ENCODE results near the gene RBM7. TPM values are rescaled to one million over a fixed set of nuclear protein-coding genes. Genes with fewer than 3 reads are reported as not detected.

Gene RBM7
- total and polyA plus RNA-seq, 4 donors, result 19.9 to 37.9 (median 29.7) TPM

GRCh38 chr11:114401311-114401710 lies 845 bp downstream of the RBM7 start:
- DNase-seq (no peak), ATAC-seq (ENCODE audit: low FRiP score) (no peak)
- Histone ChIP-seq H3K4me1 (ENCODE audit: control insufficient read depth in 1 of 2, insufficient read depth in 2 of 2, low read length in 2 of 2) (peaks cover 1 to 4% of the 10 kb centered on the region in 2 donors), H3K36me3 (ENCODE audit: control insufficient read depth in 1 of 2, insufficient read depth in 2 of 2, low read length in 1 of 2) (no peaks in the 10 kb centered on the region), H3K27me3 (ENCODE audit: control insufficient read depth in 1 of 2, insufficient read depth in 2 of 2, low read length in 1 of 2) (no peaks in the 10 kb centered on the region), H3K4me3 (ENCODE audit: low read length in 2 of 2) (peak overlapping the region; percentile 82 to 84), H3K27ac (ENCODE audit: low read depth in 1 of 2, low read length in 2 of 2) (no peak overlapping the region), H3K9me3 (ENCODE audit: control insufficient read depth, low read length) (no peaks in the 10 kb centered on the region)
- 1 to 2% methylated on average over 4 of the region's 4 CpGs for WGBS, 2 donors
- intact Hi-C loops (cut with DNase I), result loop anchor here (2.0 to 10.0 kb wide), 6 partner anchors 34 to 119 kb away; partner anchors contain the start of genes REXO2 (in 2 of the 2) and NNMT (in 1 of the 2)

- ATAC-seq (ENCODE audit: low FRiP score) (no peak), DNase-seq (no peak)
- Histone ChIP-seq H3K9me3 (ENCODE audit: control insufficient read depth, low read length) (no peaks in the 10 kb centered on the region), H3K4me1 (ENCODE audit: control insufficient read depth in 1 of 2, insufficient read depth in 2 of 2, low read length in 2 of 2) (no peaks in the 10 kb centered on the region), H3K36me3 (ENCODE audit: control insufficient read depth in 1 of 2, insufficient read depth in 2 of 2, low read length in 1 of 2) (peaks cover 0 to 3% of the 10 kb centered on the region in 2 donors), H3K4me3 (ENCODE audit: low read length in 2 of 2) (no peak overlapping the region), H3K27me3 (ENCODE audit: control insufficient read depth in 1 of 2, insufficient read depth in 2 of 2, low read length in 1 of 2) (no peaks in the 10 kb centered on the region), H3K27ac (ENCODE audit: low read depth in 1 of 2, low read length in 2 of 2) (no peak overlapping the region)
- WGBS, 2 donors, result 96 to 99% methylated on average over 4 of the region's 4 CpGs
- intact Hi-C loops (cut with DNase I), result no loop called here
Observed at GRCh38 chr11:114412946-114413345, 12.5 kb downstream of the RBM7 start.

- WGBS, 2 donors, result 86 to 92% methylated on average over 10 of the region's 10 CpGs
- ATAC-seq (ENCODE audit: low FRiP score) (no peak), DNase-seq (no peak)
- Histone ChIP-seq H3K36me3 (ENCODE audit: control insufficient read depth in 1 of 2, insufficient read depth in 2 of 2, low read length in 1 of 2) (peaks cover 0 to 3% of the 10 kb centered on the region in 2 donors), H3K4me3 (ENCODE audit: low read length in 2 of 2) (no peak overlapping the region), H3K4me1 (ENCODE audit: control insufficient read depth in 1 of 2, insufficient read depth in 2 of 2, low read length in 2 of 2) (no peaks in the 10 kb centered on the region), H3K27ac (ENCODE audit: low read depth in 1 of 2, low read length in 2 of 2) (no peak overlapping the region), H3K27me3 (ENCODE audit: control insufficient read depth in 1 of 2, insufficient read depth in 2 of 2, low read length in 1 of 2) (no peaks in the 10 kb centered on the region), H3K9me3 (ENCODE audit: control insufficient read depth, low read length) (no peaks in the 10 kb centered on the region)
- intact Hi-C loops (cut with DNase I), result no loop called here
Observed at GRCh38 chr11:114413958-114414357, 13.5 kb downstream of the RBM7 start.

GRCh38 chr11:114416441-114416961 lies 16.0 kb downstream of the RBM7 start:
- intact Hi-C loops (cut with DNase I), result no loop called here
- Histone ChIP-seq H3K4me1 (ENCODE audit: control insufficient read depth in 1 of 2, insufficient read depth in 2 of 2, low read length in 2 of 2) (no peaks in the 10 kb centered on the region), H3K27ac (ENCODE audit: low read depth in 1 of 2, low read length in 2 of 2) (no peak overlapping the region), H3K9me3 (ENCODE audit: control insufficient read depth, low read length) (no peaks in the 10 kb centered on the region), H3K4me3 (ENCODE audit: low read length in 2 of 2) (no peak overlapping the region), H3K36me3 (ENCODE audit: control insufficient read depth in 1 of 2, insufficient read depth in 2 of 2, low read length in 1 of 2) (peaks cover 0 to 3% of the 10 kb centered on the region in 2 donors), H3K27me3 (ENCODE audit: control insufficient read depth in 1 of 2, insufficient read depth in 2 of 2, low read length in 1 of 2) (no peaks in the 10 kb centered on the region)
- DNase-seq, result no peak
- peak; percentile 26 for ATAC-seq (ENCODE audit: low FRiP score)

GRCh38 chr11:114426280-114426679 lies 25.8 kb downstream of the RBM7 start:
- no peaks in the 10 kb centered on the region for H3K36me3 ChIP-seq (ENCODE audit: control insufficient read depth in 1 of 2, insufficient read depth in 2 of 2, low read length in 1 of 2)
- H3K9me3 ChIP-seq (ENCODE audit: control insufficient read depth, low read length), result no peaks in the 10 kb centered on the region
- intact Hi-C loops (cut with DNase I), result no loop called here
- ATAC-seq (ENCODE audit: low FRiP score) (no peak), DNase-seq (no peak)
- 92 to 95% methylated on average over 4 of the region's 4 CpGs for WGBS, 2 donors
- H3K4me3 ChIP-seq (ENCODE audit: low read length in 2 of 2), result no peak overlapping the region
- no peaks in the 10 kb centered on the region for H3K4me1 ChIP-seq (ENCODE audit: control insufficient read depth in 1 of 2, insufficient read depth in 2 of 2, low read length in 2 of 2)
- H3K27ac ChIP-seq (ENCODE audit: low read depth in 1 of 2, low read length in 2 of 2), result no peak overlapping the region
- H3K27me3 ChIP-seq (ENCODE audit: control insufficient read depth in 1 of 2, insufficient read depth in 2 of 2, low read length in 1 of 2), result no peaks in the 10 kb centered on the region

- no peak for ATAC-seq (ENCODE audit: low FRiP score)
- no peaks in the 10 kb centered on the region for H3K27me3 ChIP-seq (ENCODE audit: control insufficient read depth in 1 of 2, insufficient read depth in 2 of 2, low read length in 1 of 2)
- H3K4me1 ChIP-seq (ENCODE audit: control insufficient read depth in 1 of 2, insufficient read depth in 2 of 2, low read length in 2 of 2), result no peaks in the 10 kb centered on the region
- H3K36me3 ChIP-seq (ENCODE audit: control insufficient read depth in 1 of 2, insufficient read depth in 2 of 2, low read length in 1 of 2), result no peaks in the 10 kb centered on the region
- H3K9me3 ChIP-seq (ENCODE audit: control insufficient read depth, low read length), result no peaks in the 10 kb centered on the region
- no peak overlapping the region for H3K4me3 ChIP-seq (ENCODE audit: low read length in 2 of 2)
- no peak overlapping the region for H3K27ac ChIP-seq (ENCODE audit: low read depth in 1 of 2, low read length in 2 of 2)
- DNase-seq, result no peak
- intact Hi-C loops (cut with DNase I), result loop anchor here in 1 of 2 donors (10.0 kb wide), 1 partner anchor 145 kb away; no protein-coding TSS in a partner anchor
Observed at GRCh38 chr11:114430290-114430689, 29.8 kb downstream of the RBM7 start.

- H3K36me3 ChIP-seq (ENCODE audit: control insufficient read depth in 1 of 2, insufficient read depth in 2 of 2, low read length in 1 of 2), result no peaks in the 10 kb centered on the region
- H3K9me3 ChIP-seq (ENCODE audit: control insufficient read depth, low read length), result no peaks in the 10 kb centered on the region
- intact Hi-C loops (cut with DNase I), result loop anchor here in 1 of 2 donors (10.0 kb wide), 1 partner anchor 148 kb away; no protein-coding TSS in a partner anchor
- 90 to 91% methylated on average over 3 of the region's 3 CpGs for WGBS, 2 donors
- H3K4me3 ChIP-seq (ENCODE audit: low read length in 2 of 2), result no peak overlapping the region
- DNase-seq, result no peak
- no peaks in the 10 kb centered on the region for H3K4me1 ChIP-seq (ENCODE audit: control insufficient read depth in 1 of 2, insufficient read depth in 2 of 2, low read length in 2 of 2)
- H3K27ac ChIP-seq (ENCODE audit: low read depth in 1 of 2, low read length in 2 of 2), result no peak overlapping the region
- ATAC-seq (ENCODE audit: low FRiP score), result no peak
- no peaks in the 10 kb centered on the region for H3K27me3 ChIP-seq (ENCODE audit: control insufficient read depth in 1 of 2, insufficient read depth in 2 of 2, low read length in 1 of 2)
Observed at GRCh38 chr11:114432893-114433292, 32.4 kb downstream of the RBM7 start.

GRCh38 chr11:114433376-114433775 lies 32.9 kb downstream of the RBM7 start:
- 56 to 70% methylated on average over 4 of the region's 4 CpGs for WGBS, 2 donors
- intact Hi-C loops (cut with DNase I), result loop anchor here in 1 of 2 donors (10.0 kb wide), 1 partner anchor 149 kb away; no protein-coding TSS in a partner anchor
- H3K36me3 ChIP-seq (ENCODE audit: control insufficient read depth in 1 of 2, insufficient read depth in 2 of 2, low read length in 1 of 2), result no peaks in the 10 kb centered on the region
- H3K4me3 ChIP-seq (ENCODE audit: low read length in 2 of 2), result no peak overlapping the region
- no peaks in the 10 kb centered on the region for H3K27me3 ChIP-seq (ENCODE audit: control insufficient read depth in 1 of 2, insufficient read depth in 2 of 2, low read length in 1 of 2)
- H3K9me3 ChIP-seq (ENCODE audit: control insufficient read depth, low read length), result no peaks in the 10 kb centered on the region
- ATAC-seq (ENCODE audit: low FRiP score), result no peak
- no peaks in the 10 kb centered on the region for H3K4me1 ChIP-seq (ENCODE audit: control insufficient read depth in 1 of 2, insufficient read depth in 2 of 2, low read length in 2 of 2)
- no peak overlapping the region for H3K27ac ChIP-seq (ENCODE audit: low read depth in 1 of 2, low read length in 2 of 2)
- DNase-seq, result no peak

GRCh38 chr11:114438303-114438702 lies 37.8 kb downstream of the RBM7 start:
- Histone ChIP-seq H3K36me3 (ENCODE audit: control insufficient read depth in 1 of 2, insufficient read depth in 2 of 2, low read length in 1 of 2) (no peaks in the 10 kb centered on the region), H3K27ac (ENCODE audit: low read depth in 1 of 2, low read length in 2 of 2) (no peak overlapping the region), H3K4me1 (ENCODE audit: control insufficient read depth in 1 of 2, insufficient read depth in 2 of 2, low read length in 2 of 2) (no peaks in the 10 kb centered on the region), H3K27me3 (ENCODE audit: control insufficient read depth in 1 of 2, insufficient read depth in 2 of 2, low read length in 1 of 2) (no peaks in the 10 kb centered on the region), H3K9me3 (ENCODE audit: control insufficient read depth, low read length) (no peaks in the 10 kb centered on the region), H3K4me3 (ENCODE audit: low read length in 2 of 2) (no peak overlapping the region)
- ATAC-seq (ENCODE audit: low FRiP score), result no peak
- WGBS, 2 donors, result 57 to 67% methylated on average over 6 of the region's 6 CpGs
- intact Hi-C loops (cut with DNase I), result loop anchor here (2.0 to 10.0 kb wide), 4 partner anchors 36 to 154 kb away; partner anchors contain the start of genes C11orf71 (in 2 of the 2) and RBM7 (in 2 of the 2)
- DNase-seq, result no peak
